ENCODE results near the gene EEF2KMT. TPM values are rescaled to one million over a fixed set of nuclear protein-coding genes. Genes with fewer than 3 reads are reported as not detected.

EEF2KMT gene
- total and polyA plus RNA-seq, 8 donors, result 7.2 to 16.5 (median 13.0) TPM

DNA sequence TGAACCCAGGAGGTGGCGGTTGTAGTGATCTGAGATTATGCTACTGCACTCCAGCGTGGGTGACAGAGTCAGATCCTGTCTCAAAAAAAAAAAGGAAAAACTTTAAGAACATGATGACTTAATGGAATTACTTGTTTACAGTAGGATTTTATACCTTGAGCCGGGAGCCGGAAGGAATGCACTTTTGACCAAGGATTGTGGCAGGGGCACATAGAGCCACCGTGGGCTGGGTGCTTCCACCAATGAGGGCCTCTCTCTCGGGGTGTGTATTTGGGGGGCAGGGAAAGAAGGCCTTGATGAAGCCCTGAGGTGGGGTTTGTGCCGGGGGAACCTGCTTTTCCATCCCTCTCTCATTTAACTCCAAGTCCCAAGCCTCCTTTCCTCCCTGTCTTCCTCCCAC, 57.1 kb downstream of the EEF2KMT start:
- H3K4me3 ChIP-seq, result no peak overlapping the region
- DNase-seq (no peak), ATAC-seq (no peak)
- no peaks in the 10 kb centered on the region for H3K4me1 ChIP-seq
- TF ChIP-seq CTCF (IDR thresholded peaks at IDR 0.05), result no peak
- no peaks in the 10 kb centered on the region for H3K9me3 ChIP-seq
- intact Hi-C loops (cut with DNase I), result no loop called here
- H3K27ac ChIP-seq, result no peak overlapping the region
- no peaks in the 10 kb centered on the region for H3K27me3 ChIP-seq
- no peaks in the 10 kb centered on the region for H3K36me3 ChIP-seq

- Histone ChIP-seq H3K27ac (no peak overlapping the region), H3K36me3 (no peaks in the 10 kb centered on the region), H3K27me3 (no peaks in the 10 kb centered on the region), H3K4me3 (no peak overlapping the region), H3K4me1 (peaks cover 14 to 17% of the 10 kb centered on the region in 2 donors), H3K9me3 (no peaks in the 10 kb centered on the region)
- DNase-seq (no peak), ATAC-seq (no peak)
- intact Hi-C loops (cut with DNase I), result no loop called here
- no peak for TF ChIP-seq CTCF (IDR thresholded peaks at IDR 0.05)
These were observed 61.1 kb downstream of the EEF2KMT start for GRCh38 chr16:5036228-5037156.

DNA sequence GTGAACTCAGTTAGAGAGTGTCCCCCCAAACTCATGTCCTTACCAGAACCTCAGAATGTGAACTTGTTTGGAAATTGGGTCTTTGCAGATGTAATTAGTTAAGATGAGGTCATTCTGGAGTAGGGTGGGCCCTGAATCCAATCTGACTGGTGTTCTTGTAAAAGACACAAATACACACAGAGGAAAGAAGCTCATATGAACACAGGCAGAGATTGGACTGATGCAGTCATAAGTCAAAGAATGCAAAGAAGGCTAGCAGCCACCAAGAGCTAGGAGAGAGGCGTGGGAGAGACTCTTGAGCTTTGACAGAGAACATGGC, 61.7 kb downstream of the EEF2KMT start:
- no peaks in the 10 kb centered on the region for H3K27me3 ChIP-seq
- no peaks in the 10 kb centered on the region for H3K9me3 ChIP-seq
- ATAC-seq (no peak), DNase-seq (no peak)
- no peaks in the 10 kb centered on the region for H3K36me3 ChIP-seq
- H3K4me1 ChIP-seq, result peaks cover 14 to 17% of the 10 kb centered on the region in 2 donors
- intact Hi-C loops (cut with DNase I), result no loop called here
- no peak overlapping the region for H3K4me3 ChIP-seq
- no peak overlapping the region for H3K27ac ChIP-seq
- TF ChIP-seq CTCF (IDR thresholded peaks at IDR 0.05), result no peak

Other genes with a start within 250 kb of the EEF2KMT start
- gene PPL, start 160.6 kb downstream of the EEF2KMT start, total RNA-seq, result 10 to 100 TPM; 69.8 to 77.1 TPM
- gene PPL, start 160.6 kb downstream of the EEF2KMT start, polyA plus RNA-seq (ENCODE audit: insufficient read length in 6 of 6), result 10 to 100 TPM; 30.4 to 42.6 (median 35.0) TPM
- under 1 TPM; 0.52 to 0.76 TPM for gene SEC14L5, start 139.5 kb downstream of the EEF2KMT start, total RNA-seq
- under 1 TPM; 0.17 to 0.58 (median 0.31) TPM for gene SEC14L5, start 139.5 kb downstream of the EEF2KMT start, polyA plus RNA-seq (ENCODE audit: insufficient read length in 6 of 6)
- 10 to 100 TPM in 1 of 2 donors, 1 to 10 TPM in 1; 9.6 to 21.0 TPM for gene NAGPA, start 63.9 kb downstream of the EEF2KMT start, total RNA-seq
- gene NAGPA, start 63.9 kb downstream of the EEF2KMT start, polyA plus RNA-seq (ENCODE audit: insufficient read length in 6 of 6), result 10 to 100 TPM in 1 of 6 donors, 1 to 10 TPM in 5; 7.7 to 10.3 (median 8.8) TPM
- gene C16orf89, start 31.8 kb downstream of the EEF2KMT start, total RNA-seq, result 100 to 1,000 TPM in 1 of 2 donors, 10 to 100 TPM in 1; 67.0 to 209 TPM
- gene C16orf89, start 31.8 kb downstream of the EEF2KMT start, polyA plus RNA-seq (ENCODE audit: insufficient read length in 6 of 6), result 100 to 1,000 TPM in 5 of 6 donors, 10 to 100 TPM in 1; 85.6 to 150 (median 139) TPM
- 10 to 100 TPM; 28.5 to 39.0 TPM for gene ALG1, start 26.0 kb downstream of the EEF2KMT start, total RNA-seq
- gene ALG1, start 26.0 kb downstream of the EEF2KMT start, polyA plus RNA-seq (ENCODE audit: insufficient read length in 6 of 6), result 10 to 100 TPM; 20.2 to 23.0 (median 21.5) TPM

Data from left lung (tissue), 10 donors.